Stomach (tissue), 9 donors: ENCODE data around the gene FSIP1. TPM values are rescaled to one million over a fixed set of nuclear protein-coding genes. Genes with fewer than 3 reads are reported as not detected.

Experiments
- DNase-seq, 2 donors: peaks; one replicate each; pipeline versions ENCODE4 v3.0.0 to v3.0.0-alpha.2; 2013 to 2019
- H3K27ac ChIP-seq, 5 donors: fragments of 200-600 bp in 4 of 5; sonication (generic) in 4 of 5; one replicate each; pipeline ENCODE4 v1.5.1; 2013 to 2019; ENCODE audit warnings: mild to moderate bottlenecking in 1 of 5, moderate library complexity in 1 of 5
- H3K27me3 ChIP-seq, 3 donors: fragments of 200-600 bp; sonication (generic); one replicate each; pipeline ENCODE4 v1.5.1; 2017 to 2019; ENCODE audit warnings: mixed run types in 1 of 3
- H3K36me3 ChIP-seq, 4 donors: fragments of 200-600 bp; sonication (generic); 1 replicate in 3 of 4; 2 replicates in 1 of 4; pipeline ENCODE4 v1.5.1; 2016 to 2019
- H3K4me1 ChIP-seq, 4 donors: fragments of 200-600 bp; sonication (generic); one replicate each; pipeline ENCODE4 v1.5.1; 2016 to 2019
- H3K4me3 ChIP-seq, 4 donors: fragments of 200-600 bp; sonication (generic) in 3 of 4; one replicate each; pipeline ENCODE4 v1.5.1; 2016 to 2019; ENCODE audit warnings: mild to moderate bottlenecking in 1 of 4
- H3K9me3 ChIP-seq, 4 donors: fragments of 200-600 bp; sonication (generic); one replicate each; pipeline ENCODE4 v1.5.1; 2016 to 2019
- EP300 ChIP-seq: sonication (generic); formaldehyde crosslinking; IDR thresholded peaks from one replicate; pipeline ENCODE4 v1.6.1; 2017; ENCODE audit warnings: antibody characterized with exemption
- POLR2A ChIP-seq, 4 donors: fragments of 450-650 bp; IDR thresholded peaks; one replicate each; pipeline ENCODE4 v1.6.1; 2016; ENCODE audit warnings: antibody characterized with exemption in 4 of 4, control low read depth in 2 of 4, mild to moderate bottlenecking in 1 of 4, moderate library complexity in 1 of 4
- POLR2AphosphoS5 ChIP-seq, 3 donors: sonication (generic); formaldehyde crosslinking; IDR thresholded peaks; one replicate each; pipeline ENCODE4 v1.6.1; 2016; ENCODE audit warnings: antibody characterized with exemption in 3 of 3
- WGBS, 5 donors: extraction: QIAGEN DNeasy Blood & Tissue Kit in 3 of 5; methylation state at CpG; one replicate each; pipeline versions ENCODE4 v1.1.5 to v1.1.7; 2013 to 2018; 5-methylcytosine and 5-hydroxymethylcytosine counted together
- intact Hi-C: fragments of 100-400 bp; cut with DNase I; formaldehyde crosslinking; loops from one replicate; pipeline ENCODE4 v1.15.1; 2023; ENCODE audit warnings: low total_unique reads
- polyA plus RNA-seq, 3 donors: library from polyadenylated mRNA; stranded (reverse); fragments of 200-250 nt; gene quantifications; one replicate each; pipeline ENCODE4 v1.2.3, GENCODE V29; 2013
- total RNA-seq, 5 donors: library from RNA; depleted of rRNA; stranded (reverse); fragments of >200 nt; gene quantifications; one replicate each; pipeline versions ENCODE4 v1.1.0 to v1.2.3, GENCODE V29; 2014 to 2016
- TF ChIP-seq, protein P1 (sequence below), 7 experiments: fragments of 450-650 bp in 4 of 7; fragments of 200-600 bp in 3 of 7; sonication (generic) in 3 of 7; IDR thresholded peaks; one replicate each; pipeline ENCODE4 v1.5.1; 2016 to 2019; ENCODE audit warnings: antibody characterized with exemption in 7 of 7, control low read depth in 2 of 7, mild to moderate bottlenecking in 1 of 7
- donor health status: healthy with polysubstance abuse.
- donor health status: Bipolar disorder and iron deficiency.
- donor health status: healthy.

FSIP1 gene
- total and polyA plus RNA-seq, 8 donors: 0.08 to 141 (median 0.66) TPM

DNA sequence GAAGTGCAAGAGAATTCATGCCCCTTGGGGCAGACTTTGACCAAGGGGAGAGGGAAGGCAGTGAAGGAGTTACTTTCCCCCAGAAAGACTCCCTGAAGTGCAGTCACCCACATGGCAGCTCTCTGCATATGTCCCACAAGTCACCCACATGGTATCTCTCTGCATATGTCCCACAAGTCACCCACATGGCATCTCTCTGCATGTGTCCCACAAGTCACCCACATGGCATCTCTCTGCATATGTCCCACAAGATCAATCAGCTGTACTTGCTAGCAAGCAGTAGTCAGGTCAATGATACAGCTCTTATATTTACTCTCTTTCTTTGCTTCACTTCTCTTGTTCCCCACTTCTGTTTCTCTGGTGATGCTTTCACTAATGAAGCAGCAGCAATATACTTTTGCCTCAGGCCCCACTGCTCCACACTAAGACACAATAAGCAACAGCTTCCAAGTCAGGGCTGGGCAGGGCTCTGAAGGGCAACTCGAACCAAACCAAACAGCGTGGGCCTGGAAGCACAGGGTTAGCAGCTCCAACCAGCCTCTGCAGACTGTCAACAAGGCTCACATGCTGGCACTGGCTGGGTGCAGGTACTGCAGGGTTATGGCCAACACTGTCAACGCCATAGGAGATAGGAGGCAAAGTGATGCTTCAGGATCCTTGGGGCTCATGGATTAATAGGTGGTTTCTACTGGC is 155.0 kb downstream of the FSIP1 start:
- TF ChIP-seq EP300 (no peak), POLR2AphosphoS5 (IDR thresholded peaks at IDR 0.05) (no peak), POLR2A (IDR thresholded peaks at IDR 0.05) (no peak)
- TF ChIP-seq, protein P1, sequence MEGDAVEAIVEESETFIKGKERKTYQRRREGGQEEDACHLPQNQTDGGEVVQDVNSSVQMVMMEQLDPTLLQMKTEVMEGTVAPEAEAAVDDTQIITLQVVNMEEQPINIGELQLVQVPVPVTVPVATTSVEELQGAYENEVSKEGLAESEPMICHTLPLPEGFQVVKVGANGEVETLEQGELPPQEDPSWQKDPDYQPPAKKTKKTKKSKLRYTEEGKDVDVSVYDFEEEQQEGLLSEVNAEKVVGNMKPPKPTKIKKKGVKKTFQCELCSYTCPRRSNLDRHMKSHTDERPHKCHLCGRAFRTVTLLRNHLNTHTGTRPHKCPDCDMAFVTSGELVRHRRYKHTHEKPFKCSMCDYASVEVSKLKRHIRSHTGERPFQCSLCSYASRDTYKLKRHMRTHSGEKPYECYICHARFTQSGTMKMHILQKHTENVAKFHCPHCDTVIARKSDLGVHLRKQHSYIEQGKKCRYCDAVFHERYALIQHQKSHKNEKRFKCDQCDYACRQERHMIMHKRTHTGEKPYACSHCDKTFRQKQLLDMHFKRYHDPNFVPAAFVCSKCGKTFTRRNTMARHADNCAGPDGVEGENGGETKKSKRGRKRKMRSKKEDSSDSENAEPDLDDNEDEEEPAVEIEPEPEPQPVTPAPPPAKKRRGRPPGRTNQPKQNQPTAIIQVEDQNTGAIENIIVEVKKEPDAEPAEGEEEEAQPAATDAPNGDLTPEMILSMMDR (IDR thresholded peaks at IDR 0.05): no peak
- no peak overlapping the region for H3K4me3 ChIP-seq
- H3K27me3 ChIP-seq: no peaks in the 10 kb centered on the region
- intact Hi-C loops: no loop called here
- peaks cover 9 to 40% (median 28%) of the 10 kb centered on the region in 4 donors for H3K4me1 ChIP-seq
- H3K36me3 ChIP-seq: no peaks in the 10 kb centered on the region
- peak overlapping the region in 3 of 5 donors; percentile 6 to 60 (median 54) for H3K27ac ChIP-seq
- no peaks in the 10 kb centered on the region for H3K9me3 ChIP-seq
- 37 to 86% (median 72%) methylated on average over 3 of the region's 3 CpGs for WGBS, 5 donors
- DNase-seq: no peak

DNA sequence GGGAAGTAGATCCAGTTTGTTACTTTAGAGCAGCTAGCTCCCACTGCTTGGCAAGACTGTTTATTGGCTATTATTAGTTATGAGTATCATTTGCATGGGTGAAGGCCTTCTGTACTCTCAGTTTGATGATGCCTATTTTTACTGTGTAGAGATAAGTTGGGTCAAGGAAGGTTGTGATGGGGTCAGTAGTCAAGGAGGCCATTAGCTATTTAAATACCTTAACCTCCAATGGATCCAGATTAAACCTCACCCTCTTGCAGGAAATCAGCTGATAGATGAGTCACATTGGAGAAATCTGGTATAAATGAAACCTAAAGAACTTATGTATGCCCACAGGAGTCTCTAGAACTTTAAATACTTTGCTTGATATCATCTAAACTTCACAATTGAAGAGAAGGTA is 156.8 kb downstream of the FSIP1 start:
- Histone ChIP-seq H3K27me3 (no peaks in the 10 kb centered on the region), H3K36me3 (no peaks in the 10 kb centered on the region), H3K27ac (peak overlapping the region in 2 of 5 donors; percentile 78 to 83), H3K4me3 (no peak overlapping the region), H3K9me3 (no peaks in the 10 kb centered on the region), H3K4me1 (peaks cover 9 to 40% (median 28%) of the 10 kb centered on the region in 4 donors)
- TF ChIP-seq POLR2AphosphoS5 (IDR thresholded peaks at IDR 0.05): no peak
- TF ChIP-seq EP300: no peak
- no peak for TF ChIP-seq POLR2A (IDR thresholded peaks at IDR 0.05)
- TF ChIP-seq, protein P1 (IDR thresholded peaks at IDR 0.05): no peak
- no peak for DNase-seq
- intact Hi-C loops: no loop called here

DNA sequence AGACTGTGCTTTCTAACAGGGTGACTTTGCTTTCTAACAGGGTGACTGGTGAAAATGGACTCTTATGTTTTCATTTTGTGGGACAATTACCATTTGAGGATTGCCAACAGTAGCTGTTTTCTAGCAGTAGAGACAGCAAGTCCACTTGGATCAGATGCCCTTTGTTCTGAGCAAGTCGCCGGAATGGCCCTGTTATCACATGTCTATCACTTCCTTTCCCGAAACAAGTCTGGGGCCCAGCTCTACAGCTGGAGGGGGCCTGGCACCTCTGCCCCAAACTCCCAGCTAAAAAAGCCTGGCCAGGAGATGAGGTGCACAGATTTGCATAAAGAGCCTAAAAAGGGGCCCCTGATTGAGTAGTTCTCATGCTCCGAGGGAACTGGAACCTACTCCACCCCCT is 157.2 kb downstream of the FSIP1 start:
- no peaks in the 10 kb centered on the region for H3K27me3 ChIP-seq
- intact Hi-C loops: no loop called here
- no peaks in the 10 kb centered on the region for H3K9me3 ChIP-seq
- WGBS, 5 donors: 80 to 86% (median 82%) methylated on average over 4 of the region's 4 CpGs
- no peaks in the 10 kb centered on the region for H3K36me3 ChIP-seq
- TF ChIP-seq, protein P1 (IDR thresholded peaks at IDR 0.05): no peak
- TF ChIP-seq POLR2AphosphoS5 (IDR thresholded peaks at IDR 0.05) (no peak), EP300 (no peak), POLR2A (IDR thresholded peaks at IDR 0.05) (no peak)
- peak overlapping the region in 4 of 5 donors; percentile 57 to 83 (median 70) for H3K27ac ChIP-seq
- DNase-seq: no peak
- no peak overlapping the region for H3K4me3 ChIP-seq
- H3K4me1 ChIP-seq: peaks cover 9 to 40% (median 28%) of the 10 kb centered on the region in 4 donors

DNA sequence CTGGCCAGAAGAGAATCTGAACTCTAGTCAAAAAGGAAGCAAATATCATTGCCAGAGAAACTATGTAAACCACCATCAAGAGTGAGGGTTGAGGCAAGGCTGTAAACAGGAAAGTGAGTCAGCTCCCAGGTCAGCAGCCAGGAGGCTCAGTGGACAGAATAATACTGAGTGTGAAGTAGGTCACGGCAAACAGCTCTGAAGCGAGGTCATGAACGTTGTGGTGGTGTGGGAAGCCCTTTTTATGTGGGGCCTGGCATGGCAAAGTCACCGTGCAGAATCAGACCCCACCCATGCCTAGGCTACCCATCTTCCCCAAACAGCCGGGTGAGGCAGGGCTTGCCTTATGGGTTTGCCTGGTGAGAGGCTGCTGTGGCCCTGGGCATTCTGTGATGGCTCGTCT is 157.8 kb downstream of the FSIP1 start:
- no peaks in the 10 kb centered on the region for H3K36me3 ChIP-seq
- peaks cover 9 to 40% (median 28%) of the 10 kb centered on the region in 4 donors for H3K4me1 ChIP-seq
- peak; percentile 34 to 73 (median 52) for TF ChIP-seq POLR2AphosphoS5 (IDR thresholded peaks at IDR 0.05)
- TF ChIP-seq, protein P1 (IDR thresholded peaks at IDR 0.05): no peak
- no peak overlapping the region for H3K4me3 ChIP-seq
- WGBS, 5 donors: 43 to 69% (median 60%) methylated on average over 6 of the region's 6 CpGs
- H3K27ac ChIP-seq: peak overlapping the region; percentile 57 to 83 (median 68)
- intact Hi-C loops: no loop called here
- H3K27me3 ChIP-seq: no peaks in the 10 kb centered on the region
- no peaks in the 10 kb centered on the region for H3K9me3 ChIP-seq
- DNase-seq: peak; percentile 39 to 58
